Heart left ventricle (tissue), 13 donors: Measurements from ENCODE around the gene SUPT3H.

ENCODE experiments used
- CTCF ChIP-seq, 12 donors: fragments of 200-600 bp; sonication (generic) in 4 of 12; IDR thresholded peaks; one replicate each; pipeline versions ENCODE4 v1.5.0 to v1.8.0; 2018 to 2022; ENCODE audit warnings: antibody characterized with exemption in 12 of 12, mild to moderate bottlenecking in 5 of 12
- POLR2A ChIP-seq, 2 donors: fragments of 450-650 bp; IDR thresholded peaks; one replicate each; pipeline ENCODE4 v1.6.1; 2017; ENCODE audit warnings: antibody characterized with exemption in 2 of 2, mild to moderate bottlenecking in 2 of 2, moderate library complexity in 2 of 2
- donor health status: ischemic (EF 13 %, LVEDD 7.1; RV severe dilation, severe dysfunction).
- donor health status: DM: no; HTN: yes; CAD: no.
- donor health status: DM: no; HTN: no; CAD: no.
- donor health status: ischemic (EF 25% LVEDD 6.9; RV normal size, moderate dysfunction).
- donor health status: ischemic (EF 25% LVEDD 5.7; RV mildly dilated, moderate dysfunction).
- donor health status: ischemic (EF 35%, LVEDD 5.7; RV mildly dilated, moderate dysfunction).
- donor health status: nonischemic (EF 11% LVEDD 7.7; RV severe dilation, severe dysfunction).
- donor health status: DM: yes; HTN: yes; CAD: no.
- donor health status: PGD.
- donor health status: ischemic (EF 29% LVEDD 5.4; RV normal size, mild dysfunction).
- donor health status: nonischemic (EF 23%, LVEDD 6.1; RV moderate dilation, normal function).

- TF ChIP-seq CTCF (IDR thresholded peaks at IDR 0.05) (no peak), POLR2A (IDR thresholded peaks at IDR 0.05) (no peak)
Observed at GRCh38 chr6:44842616-44843015, 535.1 kb downstream of the SUPT3H start.
